HCT116 (cell line): ENCODE data around the gene VCAN. TPM values are rescaled to one million over a fixed set of nuclear protein-coding genes. Genes with fewer than 3 reads are reported as not detected.

Experiments
- ATAC-seq: fragments of 200-7000 bp; cut with Tn5 transposase; 2 replicates; pipeline ENCODE4 v1.9.1; 2020; ENCODE audit warnings: mild to moderate bottlenecking, moderate library complexity
- BruUV-seq: library from RNA; stranded (reverse); fragments of 400-500 nt; replicated peaks from 2 replicates; lab custom pipeline; 2021; lab: Mats Ljungman, UMichigan
- CTCF ChIA-PET: fragments of 300-600 bp; sonication (Branson Sonifier 250); formaldehyde crosslinking; loops from one replicate; lab custom pipeline; 2021; ENCODE audit warnings: antibody characterized with exemption; lab: Charles Lee
- POLR2A ChIA-PET: fragments of 300-600, 350-600 bp; sonication (Branson Sonifier 250); formaldehyde crosslinking; loops from one replicate; lab custom pipeline; 2021; ENCODE audit warnings: antibody characterized with exemption; lab: Charles Lee
- RAD21 ChIA-PET, 2 experiments: fragments of 300-600 bp; sonication (Branson Sonifier 250); formaldehyde crosslinking; loops; one replicate each; lab custom pipeline; 2023; ENCODE audit warnings: low total read pairs in 2 of 2; ENCODE audit not compliant: uncharacterized antibody in 2 of 2, unreplicated experiment in 2 of 2, low non-redundant PET in 1 of 2; lab: Charles Lee
- DNase-seq: peaks from one replicate; pipeline ENCODE4 v3.0.0-alpha.2; 2010; ENCODE audit warnings: low read depth, low spot score
- H2AFZ ChIP-seq: fragments of 200-600 bp; shearing (Covaris generic), sonication (generic); 2 replicates; pipeline ENCODE4 v1.6.1; 2017; ENCODE audit warnings: low read depth, mixed run types, mixed read lengths, antibody characterized with exemption, low read length; ENCODE audit not compliant: poor library complexity, severe bottlenecking
- H3K27ac ChIP-seq: 2 replicates; pipeline ENCODE4 v1.5.1; 2012; ENCODE audit warnings: low read depth, low read length
- H3K27me3 ChIP-seq: fragments of 200-600 bp; sonication (generic); 2 replicates; pipeline ENCODE4 v1.6.1; 2016; ENCODE audit warnings: mixed run types, low read length, mixed read lengths; ENCODE audit not compliant: insufficient read depth
- H3K36me3 ChIP-seq, 2 experiments: fragments of 200-500 bp in 1 of 2; fragments of 200-600 bp in 1 of 2; sonication (Bioruptor generic) in 1 of 2; sonication (generic) in 1 of 2; 2 replicates each; pipeline versions ENCODE4 v1.5.1 to v1.6.1; 2014 to 2016; ENCODE audit warnings: low read length in 2 of 2, inconsistent platforms in 1 of 2, mixed read lengths in 1 of 2, mixed run types in 1 of 2; ENCODE audit not compliant: insufficient read depth in 2 of 2, control insufficient read depth in 1 of 2
- H3K4me1 ChIP-seq, 2 experiments: fragments of 200-600 bp in 1 of 2; sonication (generic) in 1 of 2; 2 replicates each; pipeline versions ENCODE4 v1.5.1 to v1.6.1; 2012 to 2017; ENCODE audit warnings: low read length in 2 of 2, inconsistent platforms in 1 of 2, mild to moderate bottlenecking in 1 of 2, mixed read lengths in 1 of 2, mixed run types in 1 of 2, moderate library complexity in 1 of 2; ENCODE audit not compliant: insufficient read depth in 2 of 2, control insufficient read depth in 1 of 2
- H3K4me2 ChIP-seq: fragments of 200-600 bp; sonication (generic); 2 replicates; pipeline ENCODE4 v1.6.1; 2017; ENCODE audit warnings: mixed run types, low read length, mixed read lengths
- H3K4me3 ChIP-seq, 2 experiments: fragments of 200-600 bp in 1 of 2; sonication (generic) in 1 of 2; replicated peaks in 1 of 2; 2 replicates each; pipeline ENCODE4 v1.5.1; 2011 to 2016; ENCODE audit warnings: low read length in 2 of 2, control low read depth in 1 of 2, low read depth in 1 of 2, mild to moderate bottlenecking in 1 of 2, mixed read lengths in 1 of 2, mixed run types in 1 of 2
- H3K79me2 ChIP-seq: fragments of 200-600 bp; sonication (generic); 2 replicates; pipeline ENCODE4 v1.6.1; 2017; ENCODE audit warnings: mild to moderate bottlenecking, mixed run types, low read length, moderate library complexity, mixed read lengths; ENCODE audit not compliant: insufficient read depth
- H3K9ac ChIP-seq: fragments of 200-600 bp; sonication (generic); 2 replicates; pipeline ENCODE4 v1.6.1; 2016; ENCODE audit warnings: low read length, mixed read lengths
- H3K9me2 ChIP-seq: fragments of 200-600 bp; sonication (generic), shearing (Covaris generic); 2 replicates; pipeline ENCODE4 v1.6.1; 2017; ENCODE audit warnings: mixed run types, mild to moderate bottlenecking, moderate library complexity; ENCODE audit not compliant: insufficient read depth
- H3K9me3 ChIP-seq, 2 experiments: fragments of 200-500 bp in 1 of 2; fragments of 200-600 bp in 1 of 2; sonication (Bioruptor generic) in 1 of 2; sonication (generic) in 1 of 2; 2 replicates each; pipeline ENCODE4 v1.6.1; 2014 to 2017; ENCODE audit warnings: low read length in 2 of 2, mixed read lengths in 2 of 2, inconsistent platforms in 1 of 2, low read depth in 1 of 2, mild to moderate bottlenecking in 1 of 2, mixed run types in 1 of 2, moderate library complexity in 1 of 2; ENCODE audit not compliant: control insufficient read depth in 1 of 2, insufficient read depth in 1 of 2
- H4K20me1 ChIP-seq: fragments of 200-600 bp; sonication (generic), shearing (Covaris generic); 2 replicates; pipeline ENCODE4 v1.6.1; 2017; ENCODE audit warnings: mixed run types, mild to moderate bottlenecking, moderate library complexity; ENCODE audit not compliant: insufficient read depth
- ATF3 ChIP-seq: IDR thresholded peaks from 2 replicates; pipeline ENCODE4 v1.6.1; 2012
- CEBPB ChIP-seq: IDR thresholded peaks from 2 replicates; pipeline ENCODE4 v1.6.1; 2012; ENCODE audit warnings: low read depth
- CTCF ChIP-seq, 3 experiments: fragments of 200-600 bp in 1 of 3; sonication (generic) in 1 of 3; IDR thresholded peaks in 2 of 3; conservative IDR thresholded peaks in 1 of 3; 2 replicates each; pipeline ENCODE4 v1.5.1; 2012 to 2017; ENCODE audit warnings: low read depth in 2 of 3, low read length in 2 of 3, antibody characterized with exemption in 1 of 3, borderline replicate concordance in 1 of 3, control low read depth in 1 of 3, mild to moderate bottlenecking in 1 of 3, mixed read lengths in 1 of 3, mixed run types in 1 of 3, moderate library complexity in 1 of 3; ENCODE audit not compliant: insufficient read depth in 1 of 3
- EGR1 ChIP-seq: IDR thresholded peaks from 2 replicates; pipeline ENCODE4 v1.6.1; 2012; ENCODE audit warnings: low read depth
- ELF1 ChIP-seq: IDR thresholded peaks from 2 replicates; pipeline ENCODE4 v1.6.1; 2012; ENCODE audit warnings: low read depth, borderline replicate concordance
- EZH2 ChIP-seq: fragments of 200-600 bp; sonication (generic); IDR thresholded peaks from 2 replicates; pipeline ENCODE4 v1.6.1; 2017; ENCODE audit warnings: antibody characterized with exemption, mixed run types
- JUND ChIP-seq: IDR thresholded peaks from 2 replicates; pipeline ENCODE4 v1.6.1; 2012
- POLR2A ChIP-seq: IDR thresholded peaks from 2 replicates; pipeline ENCODE4 v1.7.0; 2011; ENCODE audit warnings: borderline replicate concordance; ENCODE audit not compliant: insufficient read depth, insufficient read length; ENCODE audit errors: extremely low read depth
- RAD21 ChIP-seq: IDR thresholded peaks from 2 replicates; pipeline ENCODE4 v1.6.1; 2012; ENCODE audit warnings: low read depth, mild to moderate bottlenecking
- SP1 ChIP-seq: IDR thresholded peaks from 2 replicates; pipeline ENCODE4 v1.6.1; 2012; ENCODE audit warnings: low read depth
- TCF7L2 ChIP-seq: IDR thresholded peaks from 2 replicates; pipeline ENCODE4 v1.7.0; 2011; ENCODE audit warnings: borderline replicate concordance, inconsistent platforms; ENCODE audit not compliant: insufficient read depth, insufficient read length; ENCODE audit errors: extremely low read depth
- YY1 ChIP-seq: IDR thresholded peaks from 2 replicates; pipeline ENCODE4 v1.6.1; 2011; ENCODE audit warnings: low read length, low read depth, moderate library complexity, mild to moderate bottlenecking; ENCODE audit not compliant: insufficient replicate concordance; ENCODE audit errors: extremely low read depth
- intact Hi-C: fragments of 100-400 bp; cut with micrococcal nuclease; formaldehyde crosslinking; loops from 2 replicates; pipeline ENCODE4 v1.10.0; 2022
- total RNA-seq: library from RNA; stranded (reverse); gene quantifications from one replicate; pipeline ENCODE4 v1.2.1, GENCODE V29; 2021; ENCODE audit not compliant: unreplicated experiment

VCAN gene
- total RNA-seq, 1 experiment from 2014 or later = 49.9 TPM

- TF ChIP-seq CTCF (IDR thresholded peaks at IDR 0.05 in 2 of 3, conservative IDR thresholded peaks at IDR 0.05 in 1 of 3; ENCODE audit: borderline replicate concordance in 1 of 3, insufficient read depth in 1 of 3, low read depth in 2 of 3, low read length in 2 of 3) (no peak), RAD21 (no peak)
Observed at GRCh38 chr5:83548581-83548980, 77.0 kb downstream of the VCAN start (continued).

GRCh38 chr5:83549076-83549475 is 77.5 kb downstream of the VCAN start:
- ChIA-PET POLR2A (no interaction called here), CTCF (no interaction called here), RAD21 (no interaction called here)
- no peak for DNase-seq
- intact Hi-C loops = no loop called here
- Histone ChIP-seq H2AFZ (no peak overlapping the region), H4K20me1 (no peaks in the 10 kb centered on the region), H3K36me3 (no peaks in the 10 kb centered on the region), H3K4me1 (no peaks in the 10 kb centered on the region), H3K4me2 (no peak overlapping the region), H3K27me3 (no peaks in the 10 kb centered on the region), H3K9me3 (no peaks in the 10 kb centered on the region), H3K4me3 (no peak overlapping the region), H3K9me2 (no peaks in the 10 kb centered on the region), H3K9ac (no peak overlapping the region), H3K79me2 (no peaks in the 10 kb centered on the region), H3K27ac (no peak overlapping the region)
- no peak for ATAC-seq
- TF ChIP-seq ATF3 = no peak
- no peak for TF ChIP-seq JUND
- TF ChIP-seq ELF1 = no peak
- BruUV-seq = no TSS peak

- CTCF ChIA-PET = no interaction called here
- no TSS peak for BruUV-seq
Observed at GRCh38 chr5:83549674-83550073, 78.1 kb downstream of the VCAN start.

More at GRCh38 chr5:83549674-83550073, 78.1 kb downstream of the VCAN start:
- no peaks in the 10 kb centered on the region for H3K9me3 ChIP-seq
- H3K9ac ChIP-seq = no peak overlapping the region
- no peaks in the 10 kb centered on the region for H4K20me1 ChIP-seq
- DNase-seq = no peak
- intact Hi-C loops = no loop called here
- POLR2A ChIA-PET = no interaction called here
- H3K27me3 ChIP-seq = no peaks in the 10 kb centered on the region
- H3K27ac ChIP-seq = no peak overlapping the region
- H2AFZ ChIP-seq = no peak overlapping the region
- no peaks in the 10 kb centered on the region for H3K4me1 ChIP-seq
- no peak overlapping the region for H3K4me3 ChIP-seq
- TF ChIP-seq POLR2A = no peak
- no peak for TF ChIP-seq JUND
- no peak for TF ChIP-seq CEBPB
- TF ChIP-seq YY1 = no peak
- TF ChIP-seq EGR1 = no peak
- TF ChIP-seq CTCF (IDR thresholded peaks at IDR 0.05 in 2 of 3, conservative IDR thresholded peaks at IDR 0.05 in 1 of 3; ENCODE audit: borderline replicate concordance in 1 of 3, insufficient read depth in 1 of 3, low read depth in 2 of 3, low read length in 2 of 3) = no peak
- TF ChIP-seq SP1 = no peak
- no peak for TF ChIP-seq TCF7L2
- no peak for TF ChIP-seq ATF3
- no peak for TF ChIP-seq EZH2
- TF ChIP-seq, all 23 proteins: peak for 0
- ATAC-seq = no peak
- H3K4me2 ChIP-seq = no peak overlapping the region
- RAD21 ChIA-PET = no interaction called here
- H3K9me2 ChIP-seq = no peaks in the 10 kb centered on the region
- no peaks in the 10 kb centered on the region for H3K36me3 ChIP-seq
- no peaks in the 10 kb centered on the region for H3K79me2 ChIP-seq
